NT2/D1 (cell line): Measurements from ENCODE around the gene ARSJ.

ENCODE experiments used
- DNase-seq: peaks from one replicate; pipeline ENCODE4 v3.0.0-alpha.2; 2011; ENCODE audit warnings: low read depth, low spot score
- H3K27me3 ChIP-seq: 2 replicates; pipeline ENCODE4 v1.6.0; 2011; ENCODE audit warnings: mild to moderate bottlenecking; ENCODE audit not compliant: insufficient read length, insufficient read depth
- H3K36me3 ChIP-seq: 2 replicates; pipeline ENCODE4 v1.6.1; 2011; ENCODE audit warnings: mild to moderate bottlenecking, low read length, mixed read lengths; ENCODE audit not compliant: insufficient read depth, insufficient read length
- H3K4me1 ChIP-seq: 2 replicates; pipeline ENCODE4 v1.5.1; 2011; ENCODE audit not compliant: insufficient read depth, insufficient read length
- H3K4me3 ChIP-seq: 2 replicates; pipeline ENCODE4 v1.5.1; 2011; ENCODE audit warnings: low read depth; ENCODE audit not compliant: insufficient read length
- H3K9ac ChIP-seq: 2 replicates; pipeline ENCODE4 v1.6.0; 2011; ENCODE audit warnings: low read depth; ENCODE audit not compliant: insufficient read length
- H3K9me3 ChIP-seq: 2 replicates; pipeline ENCODE4 v1.5.1; 2011; ENCODE audit warnings: mild to moderate bottlenecking, low read length; ENCODE audit not compliant: insufficient read depth
- SUZ12 ChIP-seq: IDR thresholded peaks from 2 replicates; pipeline ENCODE4 v1.6.1; 2011; ENCODE audit not compliant: insufficient read length, insufficient read depth; ENCODE audit errors: extremely low read depth
- YY1 ChIP-seq: IDR thresholded peaks from 2 replicates; pipeline ENCODE4 v1.6.1; 2011; ENCODE audit not compliant: insufficient read length, insufficient read depth
- ZNF274 ChIP-seq: IDR thresholded peaks from 2 replicates; pipeline ENCODE4 v1.6.1; 2011; ENCODE audit warnings: mild to moderate bottlenecking, low read depth, low read length

Gene ARSJ

GRCh38 chr4:113981591-113981990 is 2.1 kb upstream of the ARSJ start:
- no peaks in the 10 kb centered on the region for H3K4me1 ChIP-seq

DNA sequence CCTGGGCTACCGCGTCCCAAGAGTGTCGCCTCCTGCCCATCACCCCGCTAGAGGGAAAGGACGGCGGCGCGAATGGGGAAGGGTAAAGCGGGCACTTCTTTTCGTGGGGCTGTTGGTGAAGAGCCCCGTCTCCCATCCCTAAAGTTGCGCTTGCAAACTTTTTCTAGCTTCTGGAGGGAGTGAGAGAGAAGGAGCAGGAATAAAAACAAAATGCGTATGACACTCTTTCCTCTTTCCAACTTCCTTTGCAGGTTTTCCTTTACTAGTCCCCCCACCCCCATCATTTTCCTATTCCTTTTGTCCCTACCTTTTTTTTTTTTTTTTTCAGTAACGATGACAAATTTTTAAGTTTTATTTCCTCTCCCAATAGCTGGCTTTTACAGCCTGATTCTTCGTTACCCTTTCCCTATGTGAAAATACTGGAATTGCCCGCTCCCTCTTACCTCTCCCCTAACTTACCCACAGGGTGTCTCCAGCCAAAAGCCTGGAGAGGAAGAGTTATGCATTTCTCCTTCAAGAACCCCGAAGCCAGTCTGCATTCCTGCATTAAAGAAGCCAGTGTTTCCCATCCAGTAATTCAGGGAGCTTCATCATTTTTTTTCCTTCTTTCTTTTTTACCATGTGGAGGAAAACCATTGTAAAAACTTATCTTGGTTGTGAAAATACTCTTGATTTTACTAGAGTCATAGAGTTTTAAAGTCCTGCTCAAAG is 613 bp upstream of the ARSJ start:
- H3K4me1 ChIP-seq, result no peaks in the 10 kb centered on the region
- H3K9me3 ChIP-seq, result peaks cover 10% of the 10 kb centered on the region; the same call in 1 of the 2 replicates
- DNase-seq, result no peak
- H3K36me3 ChIP-seq, result no peaks in the 10 kb centered on the region
- no peaks in the 10 kb centered on the region for H3K27me3 ChIP-seq
- peak overlapping the region; percentile 78 for H3K4me3 ChIP-seq
- H3K9ac ChIP-seq, result peak overlapping the region; percentile 85
- TF ChIP-seq SUZ12 (no peak), ZNF274 (no peak), YY1 (no peak)

More at GRCh38 chr4:113981591-113981990, 2.1 kb upstream of the ARSJ start:
- Histone ChIP-seq H3K27me3 (no peaks in the 10 kb centered on the region), H3K9ac (no peak overlapping the region), H3K9me3 (peaks cover 23% of the 10 kb centered on the region; the same call in 1 of the 2 replicates), H3K36me3 (no peaks in the 10 kb centered on the region), H3K4me3 (no peak overlapping the region)
- TF ChIP-seq YY1 (no peak), SUZ12 (no peak), ZNF274 (no peak)
- no peak for DNase-seq

- Histone ChIP-seq H3K4me3 (peak overlapping the region; percentile 78), H3K9me3 (no peaks in the 10 kb centered on the region; the same call in 1 of the 2 replicates), H3K36me3 (no peaks in the 10 kb centered on the region), H3K4me1 (no peaks in the 10 kb centered on the region), H3K27me3 (no peaks in the 10 kb centered on the region), H3K9ac (peak overlapping the region; percentile 85)
- DNase-seq, result no peak
- TF ChIP-seq YY1, result no peak
- TF ChIP-seq SUZ12, result no peak
- TF ChIP-seq ZNF274, result no peak
Observed at GRCh38 chr4:113978561-113979147, 793 bp downstream of the ARSJ start.

DNA sequence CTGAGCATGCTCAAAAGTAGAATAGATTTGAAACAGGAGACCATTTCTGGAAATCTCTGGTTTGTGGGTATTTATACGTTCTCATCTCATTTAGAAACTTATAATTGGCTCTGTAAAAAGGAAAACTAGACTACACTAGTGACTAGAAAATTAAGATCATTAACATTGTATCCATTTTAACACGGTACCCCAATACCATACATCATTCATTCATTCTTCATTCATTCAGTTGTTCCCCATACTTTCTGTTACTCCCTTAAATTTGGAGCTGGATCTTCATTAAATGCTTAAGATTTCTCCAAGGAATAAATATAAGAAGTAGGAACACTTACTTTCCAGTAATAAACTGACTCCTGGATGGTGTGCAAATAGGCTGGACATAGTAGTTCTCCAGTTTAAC is 1.3 kb downstream of the ARSJ start:
- H3K4me3 ChIP-seq, result peak overlapping the region; percentile 78
- no peaks in the 10 kb centered on the region for H3K27me3 ChIP-seq
- H3K9ac ChIP-seq, result no peak overlapping the region
- H3K4me1 ChIP-seq, result no peaks in the 10 kb centered on the region
- no peak for TF ChIP-seq SUZ12
- no peak for TF ChIP-seq YY1
- TF ChIP-seq ZNF274, result no peak
- DNase-seq, result no peak
- H3K9me3 ChIP-seq, result no peaks in the 10 kb centered on the region
- H3K36me3 ChIP-seq, result no peaks in the 10 kb centered on the region

DNA sequence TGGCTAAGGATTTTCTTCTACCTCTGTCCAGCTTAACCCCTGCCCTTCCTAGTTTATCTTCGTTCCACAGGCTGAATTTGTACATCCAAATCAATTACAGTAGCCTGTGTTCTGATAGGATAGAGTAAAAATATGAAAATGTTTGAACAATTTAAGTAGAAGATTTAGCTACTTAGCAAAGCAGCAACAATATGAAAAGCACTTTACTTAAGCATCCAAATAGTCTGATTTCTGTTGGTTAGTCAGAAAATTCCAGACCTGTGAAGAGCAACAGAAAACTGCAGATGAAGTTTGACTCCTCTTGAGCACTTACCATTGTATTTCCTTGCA is 2.0 kb downstream of the ARSJ start:
- no peaks in the 10 kb centered on the region for H3K4me1 ChIP-seq
- no peak for DNase-seq
- H3K27me3 ChIP-seq, result no peaks in the 10 kb centered on the region
- TF ChIP-seq YY1 (no peak), ZNF274 (no peak), SUZ12 (no peak)
- no peak overlapping the region for H3K4me3 ChIP-seq
- no peaks in the 10 kb centered on the region for H3K36me3 ChIP-seq
- H3K9ac ChIP-seq, result no peak overlapping the region
- no peaks in the 10 kb centered on the region for H3K9me3 ChIP-seq

- Histone ChIP-seq H3K4me3 (no peak overlapping the region), H3K9me3 (no peaks in the 10 kb centered on the region), H3K9ac (no peak overlapping the region), H3K4me1 (no peaks in the 10 kb centered on the region), H3K27me3 (no peaks in the 10 kb centered on the region), H3K36me3 (no peaks in the 10 kb centered on the region)
- no peak for DNase-seq
- TF ChIP-seq YY1 (no peak), SUZ12 (no peak), ZNF274 (no peak)
Observed at GRCh38 chr4:113976741-113977525, 2.5 kb downstream of the ARSJ start.

GRCh38 chr4:113975578-113975977 is 3.9 kb downstream of the ARSJ start:
- Histone ChIP-seq H3K4me1 (no peaks in the 10 kb centered on the region), H3K27me3 (no peaks in the 10 kb centered on the region), H3K9ac (no peak overlapping the region), H3K4me3 (no peak overlapping the region), H3K9me3 (no peaks in the 10 kb centered on the region), H3K36me3 (no peaks in the 10 kb centered on the region)
- no peak for DNase-seq
- no peak for TF ChIP-seq YY1
- TF ChIP-seq SUZ12, result no peak
- no peak for TF ChIP-seq ZNF274
